HG03378 (cell line): ENCODE results near the gene WWP2.
"Not testable (repeated sequence)": the region's sequence is repeated elsewhere in the genome, so short reads cannot be mapped to it uniquely, and the experiment has no call there.

Experiments
- ATAC-seq: cut with Tn5 transposase; IDR thresholded peaks from one replicate; pipeline ENCODE4 v1.9.1; 2021; ENCODE audit warnings: mild to moderate bottlenecking, moderate library complexity; ENCODE audit not compliant: unreplicated experiment

The WWP2 gene

DNA sequence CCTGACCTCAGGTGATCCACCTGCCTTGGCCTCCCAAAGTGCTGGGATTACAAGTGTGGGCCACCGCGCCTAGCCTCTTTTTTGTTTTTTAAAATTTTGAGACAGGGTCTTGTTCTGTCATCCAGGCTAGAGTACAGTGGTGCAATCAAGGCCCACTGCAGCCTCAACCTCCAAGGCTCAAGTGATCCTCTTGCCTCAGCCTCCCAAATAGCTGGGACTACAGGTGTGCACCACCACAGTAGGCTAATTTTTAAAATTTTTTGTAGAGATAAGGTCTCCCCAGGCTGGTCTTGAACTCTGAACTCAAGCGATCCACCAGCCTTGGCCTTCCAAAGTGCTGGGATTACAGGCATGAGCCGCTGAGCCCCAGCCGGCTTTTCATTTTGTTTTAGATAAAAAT is 92.6 kb downstream of the WWP2 start:
- not testable (repeated sequence) for ATAC-seq

DNA sequence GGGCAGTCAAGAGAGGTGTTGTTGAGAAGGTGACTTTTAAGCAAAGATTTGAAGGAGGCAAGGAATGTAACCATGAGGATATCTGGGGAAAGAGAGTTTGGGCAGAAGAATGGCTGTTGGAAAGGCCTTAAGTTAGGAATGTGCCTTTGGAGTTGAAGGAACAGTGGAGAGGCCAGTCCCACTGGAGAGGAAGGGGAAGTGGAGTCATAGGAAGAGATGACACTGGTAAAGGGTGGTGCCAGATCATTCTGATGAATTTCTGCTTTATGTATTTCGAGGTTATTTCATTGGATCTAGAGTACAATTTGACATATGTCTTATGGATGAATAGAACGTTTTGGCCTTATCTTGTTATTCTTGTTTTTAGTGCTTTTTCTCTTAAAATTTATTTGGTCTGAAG is 93.5 kb downstream of the WWP2 start:
- ATAC-seq: no peak

DNA sequence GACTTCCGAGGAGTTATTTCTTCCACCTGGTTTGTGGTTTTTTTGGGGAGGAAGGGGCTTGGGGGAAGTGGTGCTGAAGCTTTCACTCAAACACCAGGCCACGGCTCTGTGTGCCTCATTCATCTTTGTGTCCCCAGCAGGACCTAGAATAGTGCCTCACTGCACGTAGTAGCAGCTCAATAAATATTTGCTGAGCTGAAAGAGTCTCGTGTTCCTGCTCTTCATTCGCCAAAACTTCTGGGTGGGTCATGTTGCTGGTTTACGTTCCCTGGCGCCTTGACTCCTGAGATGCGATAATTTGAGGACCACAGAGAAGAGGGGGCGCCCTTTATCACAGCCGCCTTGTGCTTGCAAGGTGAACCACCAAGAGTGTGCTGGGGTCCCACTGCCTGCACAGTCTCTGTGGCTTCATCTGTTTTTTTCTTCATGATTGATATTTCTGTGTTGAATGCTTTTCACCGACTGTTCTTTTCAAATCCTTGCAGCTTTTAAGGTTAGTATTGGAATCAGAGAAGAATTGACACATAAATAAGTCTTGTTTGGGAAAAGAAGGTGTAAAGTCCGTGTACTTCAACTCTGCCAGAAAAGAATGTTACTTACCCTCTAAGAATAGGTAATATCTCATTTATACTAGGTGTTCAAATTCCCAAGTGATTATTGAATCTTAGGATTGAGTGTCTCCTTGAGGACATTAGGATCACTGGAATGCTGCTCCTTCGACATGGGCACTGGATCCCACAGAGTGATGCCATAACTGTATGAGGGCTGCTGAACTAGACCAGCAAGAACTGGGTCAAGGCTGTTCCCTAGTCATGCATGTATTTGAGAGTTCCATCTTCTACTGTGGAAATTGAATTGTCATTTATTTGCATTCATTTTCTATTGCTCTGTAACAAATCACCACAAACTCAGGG is 96.3 kb downstream of the WWP2 start:
- no peak for ATAC-seq

DNA sequence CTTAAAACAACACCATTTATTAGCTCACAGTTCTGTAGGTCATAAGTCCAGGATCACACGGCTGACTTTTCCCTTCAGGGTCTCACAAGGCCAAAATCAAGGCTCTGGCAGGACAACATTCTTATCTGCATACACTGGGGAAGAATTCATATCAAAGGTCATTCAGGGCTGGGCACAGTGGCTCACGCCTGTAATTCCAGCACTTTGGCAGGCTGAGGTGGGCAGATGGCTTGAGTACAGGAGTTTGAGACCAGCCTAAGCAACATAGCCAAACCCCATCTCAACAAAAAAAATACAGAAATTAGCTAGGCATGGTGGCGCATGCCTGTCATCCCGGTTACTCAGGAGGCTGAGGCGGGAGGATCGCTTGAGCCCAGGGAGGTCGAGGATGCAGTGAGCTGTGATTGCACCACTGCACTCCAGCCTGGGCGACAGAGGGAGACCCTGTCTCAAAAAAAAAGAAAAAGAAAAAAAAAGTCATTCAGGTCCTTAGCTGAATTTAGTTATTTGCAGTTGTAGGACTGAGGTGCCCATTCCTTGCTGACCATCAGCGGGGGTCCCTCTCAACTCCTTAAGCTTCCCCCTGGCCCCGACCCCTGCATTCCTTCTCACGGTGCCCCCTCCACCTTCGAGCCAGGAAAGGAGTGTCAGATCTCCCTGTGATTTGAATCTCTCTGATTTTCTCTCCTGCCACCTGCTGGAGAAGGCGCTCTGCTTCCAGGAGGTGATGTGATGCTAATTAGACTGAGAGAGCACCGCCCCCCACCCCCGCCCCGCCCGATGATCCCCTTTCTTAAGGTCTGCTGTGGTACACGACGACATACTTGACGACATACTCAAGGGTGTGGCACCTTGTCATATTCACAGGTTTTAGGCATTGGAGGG is 97.2 kb downstream of the WWP2 start:
- no peak for ATAC-seq

DNA sequence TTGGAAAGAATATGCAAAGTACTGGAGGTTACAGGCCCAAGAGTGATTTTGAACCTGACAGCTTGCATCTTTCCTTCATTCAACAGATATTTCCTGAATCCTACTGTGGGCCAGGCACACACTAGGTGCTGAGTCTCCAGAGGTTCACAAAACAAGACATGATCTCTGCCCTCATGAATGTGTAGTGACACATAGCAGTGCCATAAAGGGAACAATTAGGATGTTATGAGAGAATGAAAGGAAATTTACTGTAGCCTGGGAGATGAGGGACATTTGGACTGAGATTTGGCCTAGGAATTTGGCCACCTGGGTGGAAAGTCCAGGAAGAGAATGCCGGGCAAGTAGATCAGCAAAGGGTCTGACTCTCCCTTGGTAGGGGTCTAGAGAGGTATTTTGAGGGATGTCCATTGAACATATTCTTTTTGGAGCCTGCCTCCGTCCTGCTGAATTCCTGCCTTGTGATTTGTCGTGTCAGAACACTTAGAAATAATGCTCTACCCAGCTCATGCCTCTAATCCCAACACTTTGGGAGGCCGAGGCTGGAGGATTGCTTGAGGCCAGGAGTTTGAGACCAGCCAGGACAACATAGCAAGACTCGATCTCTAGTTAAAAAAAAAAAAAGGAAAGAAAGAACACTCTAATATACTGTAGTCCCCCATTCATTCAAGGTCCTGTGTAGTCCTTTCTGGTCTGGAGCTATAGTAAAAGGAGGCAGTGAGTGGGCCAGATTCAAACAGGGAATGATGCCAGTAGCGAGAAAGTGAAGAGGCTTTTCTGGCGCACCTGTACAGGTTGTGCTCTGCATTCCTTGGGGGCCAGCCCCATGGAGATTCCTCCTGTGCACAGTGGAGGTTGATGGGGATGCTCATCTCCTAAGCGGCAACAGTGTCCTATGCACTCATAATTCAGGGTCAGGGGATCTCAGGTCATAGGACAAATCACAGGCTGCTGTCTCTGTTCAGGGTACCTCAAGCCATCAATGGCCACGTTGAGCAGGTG is 98.4 kb downstream of the WWP2 start:
- no peak for ATAC-seq

DNA sequence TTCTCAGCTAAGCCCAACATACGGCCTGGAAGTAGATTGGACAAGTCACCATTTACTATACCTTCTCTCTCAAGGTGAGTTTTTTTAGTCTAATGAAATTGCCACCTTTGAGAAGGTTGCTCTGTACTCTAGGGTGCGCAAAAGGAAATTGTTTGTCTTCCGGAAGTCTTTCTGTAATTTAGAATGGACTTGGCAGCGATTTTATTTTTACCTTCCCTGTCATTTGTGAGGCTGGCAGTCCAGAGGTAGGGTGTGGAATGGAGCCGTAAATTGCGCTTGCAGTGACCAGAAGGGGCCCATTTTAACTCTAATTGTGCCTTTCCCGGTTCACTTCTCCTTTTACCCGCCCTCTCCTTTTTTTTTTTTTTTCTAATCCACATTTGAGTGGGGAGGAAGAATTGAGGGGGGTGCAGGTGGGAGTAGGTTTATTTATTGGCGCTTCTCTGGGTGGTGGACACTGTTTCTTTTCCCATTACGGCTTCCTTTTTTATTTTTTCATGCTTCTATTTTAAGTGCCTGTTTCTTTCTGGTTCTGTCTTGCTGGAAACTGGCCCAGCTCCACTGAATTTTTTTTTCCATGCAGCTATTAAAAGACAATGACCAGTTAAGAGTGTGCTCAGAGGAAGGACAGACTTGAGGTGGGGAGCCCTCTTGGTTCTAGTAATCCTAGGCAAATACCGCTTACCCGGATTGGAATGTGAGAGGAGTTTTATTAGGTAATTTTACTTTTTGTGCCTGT is 99.3 kb downstream of the WWP2 start:
- ATAC-seq: no peak

DNA sequence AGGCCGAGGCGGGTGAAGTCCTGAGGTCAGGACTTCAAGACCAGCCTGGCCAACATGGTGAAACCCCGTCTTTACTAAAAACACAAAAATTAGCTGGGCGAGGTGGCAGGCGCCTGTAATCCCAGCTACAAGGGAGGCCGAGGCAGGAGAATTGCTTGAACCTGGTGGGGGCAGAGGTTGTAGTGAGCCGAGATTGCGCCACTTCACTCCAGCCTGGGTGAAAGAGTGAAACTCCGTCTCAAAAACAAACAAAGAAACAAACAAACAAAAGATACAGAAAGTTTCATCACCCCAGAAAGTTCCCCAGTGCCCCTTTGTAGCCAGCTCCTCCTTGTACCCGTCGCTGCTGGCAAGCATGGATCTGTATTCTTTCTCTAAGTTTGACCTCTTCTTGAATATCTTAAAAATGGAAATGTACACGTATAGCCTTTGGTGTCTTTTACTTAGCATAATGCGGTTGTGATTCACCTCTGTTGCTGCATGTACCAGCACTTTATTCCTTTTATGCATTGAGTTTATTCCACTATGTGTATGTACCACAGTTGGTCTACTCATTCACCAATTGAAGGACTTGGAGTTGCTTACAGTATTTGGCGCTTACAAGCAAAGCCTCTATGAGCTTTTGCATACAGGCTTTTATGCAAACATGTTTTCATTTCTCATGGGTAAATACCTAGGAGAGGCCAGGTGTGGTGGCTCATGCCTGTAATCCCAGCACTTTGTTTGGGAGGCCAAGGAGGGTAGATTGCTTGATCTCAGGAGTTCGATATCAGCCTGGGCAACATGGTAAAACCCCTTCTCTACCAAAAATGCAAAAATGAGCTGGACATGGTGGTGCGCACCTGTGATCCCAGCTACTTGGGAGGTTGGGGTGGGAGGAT is 101.5 kb downstream of the WWP2 start:
- no peak for ATAC-seq

DNA sequence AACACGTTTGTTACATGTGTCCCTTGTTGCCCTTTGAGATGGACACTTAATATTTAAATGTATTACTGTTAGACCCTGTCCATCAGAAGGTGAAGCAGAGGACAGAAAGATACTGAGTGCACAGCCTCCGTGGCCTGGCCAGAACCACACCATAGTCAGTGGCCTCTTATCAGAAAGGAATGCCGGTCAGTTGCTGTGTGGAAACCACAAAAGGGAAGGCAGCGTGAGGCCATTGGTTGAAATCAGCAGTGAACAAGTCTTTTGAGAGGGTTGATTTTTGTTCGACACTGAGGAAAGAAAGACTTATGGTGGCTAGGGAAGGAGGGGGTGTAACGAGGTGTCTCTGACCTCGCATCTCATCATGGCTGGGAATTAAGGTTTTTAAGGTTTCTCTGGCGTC is 103.6 kb downstream of the WWP2 start:
- ATAC-seq: no peak

DNA sequence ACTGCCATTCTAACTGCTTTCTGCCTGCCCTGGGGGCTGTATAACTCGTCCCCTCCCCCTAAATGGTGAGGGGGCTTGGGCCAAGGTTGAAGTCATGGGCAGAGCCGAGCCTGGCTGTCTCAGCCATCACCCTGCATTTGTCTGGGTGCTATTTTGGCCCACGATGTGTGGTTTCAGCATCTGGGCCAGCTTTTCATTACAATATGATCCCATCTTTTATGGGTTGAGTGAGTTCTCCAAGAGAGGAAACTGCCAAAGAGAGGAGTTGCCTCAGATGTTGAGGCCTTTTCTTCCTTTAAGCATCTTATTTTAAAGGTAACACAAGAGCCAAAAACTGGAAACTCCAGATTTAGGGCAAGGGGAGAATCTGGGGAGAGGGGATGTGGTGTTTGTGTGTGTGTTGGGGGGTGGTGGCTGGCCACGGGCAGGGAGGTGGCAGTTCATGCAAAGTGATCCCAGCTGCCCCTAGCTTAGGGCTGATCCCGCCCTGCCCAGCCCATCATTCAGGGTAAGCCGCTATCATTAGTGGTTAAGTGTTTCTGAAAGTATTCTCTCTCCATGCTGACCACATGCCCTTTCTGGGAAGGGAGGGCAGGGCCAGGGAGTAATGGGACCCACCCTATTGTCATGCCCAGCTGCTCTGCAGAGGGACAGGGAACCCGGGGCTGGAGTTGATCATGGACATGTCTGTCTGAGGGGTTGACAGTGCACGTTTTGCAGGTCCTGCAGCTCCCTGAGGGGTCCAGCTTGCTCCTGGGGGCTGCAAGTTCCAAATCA is 105.8 kb downstream of the WWP2 start:
- no peak for ATAC-seq

DNA sequence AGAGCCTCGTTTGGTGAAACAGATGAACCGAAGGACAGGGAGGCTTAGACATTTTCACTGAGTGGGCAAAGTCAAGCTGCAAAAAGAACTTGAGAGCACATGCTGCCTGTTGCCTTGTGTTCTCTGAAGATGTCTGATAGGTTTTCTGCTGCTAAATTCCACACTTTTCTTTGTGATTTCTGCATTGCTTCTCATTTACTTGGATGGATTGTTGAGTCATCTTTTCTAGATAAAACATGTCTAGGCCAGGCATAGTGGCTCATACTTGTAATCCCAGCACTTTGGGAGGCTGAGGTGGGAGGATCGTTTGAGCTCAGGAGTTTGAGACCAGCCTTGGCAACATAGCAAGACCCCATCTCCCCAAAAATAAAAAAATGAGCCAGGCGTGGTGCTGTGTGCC is 108.6 kb downstream of the WWP2 start:
- ATAC-seq: no peak

DNA sequence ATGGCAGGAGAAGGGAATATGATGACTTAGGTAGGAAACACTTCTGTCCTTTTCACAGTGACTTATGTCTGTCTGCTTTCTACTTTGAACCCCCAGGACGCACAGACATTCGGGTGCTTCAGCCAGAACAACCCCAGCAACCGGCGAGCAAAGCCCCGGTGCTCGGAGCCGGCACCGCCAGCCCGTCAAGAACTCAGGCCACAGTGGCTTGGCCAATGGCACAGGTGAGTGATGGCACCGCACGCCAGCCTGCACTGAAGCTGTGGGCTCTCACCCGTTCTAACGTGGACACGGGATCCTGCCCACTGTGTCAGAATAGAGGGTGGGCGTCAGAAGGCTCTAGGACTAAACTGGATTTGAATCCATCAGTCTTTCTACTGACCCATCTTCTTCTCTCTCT is 109.6 kb downstream of the WWP2 start:
- ATAC-seq: no peak

DNA sequence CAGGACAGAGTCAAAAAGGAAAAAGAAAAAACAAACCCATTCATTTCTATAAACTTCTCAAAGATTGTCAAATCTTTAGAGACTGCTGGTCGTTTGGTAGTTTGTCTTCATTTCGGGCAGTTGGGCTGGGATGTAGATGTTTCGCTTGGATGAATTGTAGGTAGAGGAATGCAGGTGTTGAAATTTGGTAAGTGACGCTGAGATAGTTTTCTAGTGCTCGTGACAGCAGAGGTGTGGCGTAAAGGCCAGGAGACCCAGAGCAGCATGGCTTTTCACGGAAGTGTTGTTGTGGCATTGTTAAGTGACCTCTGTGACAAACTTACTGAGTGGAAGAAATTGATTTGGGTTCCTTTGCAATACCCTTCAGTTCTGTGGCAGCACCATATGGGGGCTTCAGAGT is 110.8 kb downstream of the WWP2 start:
- no peak for ATAC-seq

DNA sequence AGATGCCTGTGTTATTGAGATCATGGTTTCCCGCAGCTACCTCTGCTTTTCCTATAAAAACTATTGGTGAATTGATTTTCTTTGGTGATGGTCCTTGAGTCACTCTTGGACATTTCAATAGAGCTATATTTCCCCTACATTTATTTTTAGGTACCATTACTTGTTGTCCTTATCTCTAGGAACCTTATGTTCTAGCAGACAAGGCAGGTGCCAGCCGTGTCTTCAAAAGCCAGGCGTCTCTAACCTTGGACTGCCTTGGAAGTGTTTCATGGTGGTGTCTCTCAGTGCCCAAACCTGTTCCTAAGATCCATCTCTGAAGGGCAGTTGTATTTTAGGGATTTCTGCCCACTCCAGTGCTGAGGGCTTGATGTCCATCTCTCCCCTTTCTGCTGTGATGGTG is 111.7 kb downstream of the WWP2 start:
- no peak for ATAC-seq

DNA sequence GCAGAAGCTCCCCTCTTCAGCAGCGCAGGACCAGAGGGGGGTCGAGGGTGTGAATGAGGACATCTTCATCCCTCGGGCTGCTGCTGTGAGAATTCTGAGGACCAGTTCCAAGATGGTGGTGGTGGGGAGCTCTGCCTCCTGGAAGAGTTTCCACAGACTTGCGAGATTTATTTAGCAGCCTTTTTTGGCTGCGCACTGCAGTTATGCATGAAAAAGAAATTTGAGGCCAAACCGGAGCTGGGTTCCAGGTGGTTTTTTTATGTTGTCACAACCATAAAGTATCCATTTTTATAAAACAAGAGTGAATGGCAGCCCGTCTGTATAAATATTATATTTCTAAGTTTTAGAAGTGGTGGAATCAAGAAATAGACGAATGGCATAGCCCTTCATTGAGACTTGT is 112.1 kb downstream of the WWP2 start:
- no peak for ATAC-seq

DNA sequence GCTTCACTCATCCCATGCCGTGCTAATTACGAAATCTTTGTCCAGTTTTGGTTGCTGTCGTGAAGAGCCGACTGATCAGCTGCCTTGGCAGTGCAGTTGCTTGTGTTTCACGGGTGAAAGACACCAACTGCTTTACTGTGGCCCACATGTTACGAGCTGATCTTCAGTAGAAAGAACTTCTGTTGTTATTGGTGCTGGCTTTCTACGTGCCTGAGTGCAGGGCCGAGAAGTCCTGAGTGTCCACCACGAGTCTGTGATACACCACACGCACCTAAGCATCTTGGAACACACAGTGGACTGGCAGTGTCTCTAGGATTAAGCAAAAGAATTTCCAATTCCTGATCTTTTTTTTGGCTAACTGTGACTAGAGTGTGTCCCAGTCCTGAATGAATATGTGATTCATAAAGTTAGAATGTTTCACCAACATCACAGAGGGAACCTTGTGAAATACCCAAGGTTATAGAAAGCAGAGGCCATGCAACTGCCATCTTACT is 118.6 kb downstream of the WWP2 start:
- ATAC-seq: no peak

DNA sequence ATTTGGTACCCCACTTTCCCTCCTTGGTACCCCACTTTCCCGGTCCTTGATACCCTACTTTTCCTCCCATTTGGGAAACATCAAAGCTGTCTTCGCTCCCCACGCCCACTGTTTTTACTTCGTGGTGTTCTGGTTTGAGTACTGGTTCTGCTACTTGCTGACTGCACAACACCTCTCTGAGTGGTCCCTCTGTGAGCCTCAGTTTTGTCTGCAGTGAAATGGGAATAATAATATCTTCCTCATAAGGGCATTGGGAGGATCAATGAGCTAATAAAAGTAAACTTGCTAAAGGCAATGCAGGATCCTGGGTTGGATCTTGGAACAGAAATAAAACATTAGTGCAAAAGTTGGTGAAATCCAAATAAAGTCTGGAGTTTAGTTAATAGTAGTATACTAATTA is 119.0 kb downstream of the WWP2 start:
- no peak for ATAC-seq

DNA sequence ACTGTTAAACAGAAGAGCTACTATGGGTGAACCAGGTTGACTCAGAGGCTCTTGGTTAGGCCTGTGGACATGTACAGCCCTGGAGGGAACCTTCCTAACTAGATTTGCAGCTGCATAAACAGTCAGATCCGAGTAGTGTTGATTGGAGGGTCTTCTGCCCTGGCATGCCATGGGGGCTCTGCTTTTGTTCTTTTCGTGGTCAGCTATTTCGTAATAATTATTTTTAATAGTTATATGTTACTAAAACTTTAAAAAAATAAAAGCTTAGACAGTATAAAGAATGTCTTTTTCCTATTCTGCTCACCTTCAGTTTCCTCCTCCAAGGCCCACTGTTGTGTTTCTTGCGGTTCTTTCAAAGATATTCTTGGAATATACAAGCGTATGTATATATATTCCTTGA is 121.6 kb downstream of the WWP2 start:
- no peak for ATAC-seq

DNA sequence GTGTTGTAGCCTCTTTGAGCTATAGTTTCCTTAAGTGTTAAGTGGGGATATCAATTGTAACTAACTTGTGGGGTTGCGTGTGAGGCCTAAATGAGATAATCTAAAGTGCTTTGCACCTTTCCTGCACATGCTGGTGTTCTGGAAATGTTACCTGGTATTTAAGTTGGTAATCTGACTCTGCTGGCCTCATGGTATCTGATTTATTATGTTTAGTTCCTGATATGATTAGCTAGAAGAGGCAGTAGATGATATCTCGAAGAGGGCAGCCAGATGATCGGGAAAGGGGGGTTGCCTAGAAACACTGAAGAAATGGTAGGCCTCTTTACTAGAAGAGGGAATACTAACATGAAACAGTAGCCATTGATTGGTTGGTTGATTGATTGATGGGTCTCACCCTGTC is 123.6 kb downstream of the WWP2 start:
- ATAC-seq: no peak
